ENCODE data around the gene NCCRP1. TPM values are rescaled to one million over a fixed set of nuclear protein-coding genes. Genes with fewer than 3 reads are reported as not detected.

NCCRP1 gene
- total RNA-seq, 1 donor from 2014 or later, result not detected

DNA sequence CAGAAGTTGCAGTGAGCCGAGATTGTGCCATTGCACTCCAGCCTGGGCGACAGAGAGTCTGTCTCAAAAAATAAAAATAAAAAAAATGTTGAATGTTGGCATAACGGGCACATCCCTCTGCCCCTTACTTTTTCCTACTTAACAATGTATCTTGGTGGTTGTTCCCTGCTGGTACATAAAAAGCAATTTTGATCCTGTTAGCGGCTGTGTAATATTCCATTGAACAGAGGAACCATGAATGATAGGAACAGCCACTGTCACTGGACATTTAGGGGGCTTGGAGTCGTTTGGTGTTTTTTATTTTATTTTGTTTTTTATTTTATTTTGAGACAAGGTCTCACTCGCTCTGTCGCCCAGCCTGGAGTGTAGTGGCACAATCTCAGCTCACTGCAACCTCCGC lies 10.4 kb upstream of the NCCRP1 start:
- Histone ChIP-seq H3K36me3 (no peaks in the 10 kb centered on the region), H3K4me3 (no peak overlapping the region), H3K27ac (replicated peaks) (no peak overlapping the region), H3K27me3 (ENCODE audit: low read depth) (peaks cover 45% of the 10 kb centered on the region), H3K9me3 (replicated peaks) (no peaks in the 10 kb centered on the region), H3K4me1 (peaks cover 5% of the 10 kb centered on the region)
- DNase-seq, result no peak
- intact Hi-C loops (cut with micrococcal nuclease), result loop anchor here (2.0 kb wide), 1 partner anchor 64 kb away; no protein-coding TSS in a partner anchor
- TF ChIP-seq, protein P1, sequence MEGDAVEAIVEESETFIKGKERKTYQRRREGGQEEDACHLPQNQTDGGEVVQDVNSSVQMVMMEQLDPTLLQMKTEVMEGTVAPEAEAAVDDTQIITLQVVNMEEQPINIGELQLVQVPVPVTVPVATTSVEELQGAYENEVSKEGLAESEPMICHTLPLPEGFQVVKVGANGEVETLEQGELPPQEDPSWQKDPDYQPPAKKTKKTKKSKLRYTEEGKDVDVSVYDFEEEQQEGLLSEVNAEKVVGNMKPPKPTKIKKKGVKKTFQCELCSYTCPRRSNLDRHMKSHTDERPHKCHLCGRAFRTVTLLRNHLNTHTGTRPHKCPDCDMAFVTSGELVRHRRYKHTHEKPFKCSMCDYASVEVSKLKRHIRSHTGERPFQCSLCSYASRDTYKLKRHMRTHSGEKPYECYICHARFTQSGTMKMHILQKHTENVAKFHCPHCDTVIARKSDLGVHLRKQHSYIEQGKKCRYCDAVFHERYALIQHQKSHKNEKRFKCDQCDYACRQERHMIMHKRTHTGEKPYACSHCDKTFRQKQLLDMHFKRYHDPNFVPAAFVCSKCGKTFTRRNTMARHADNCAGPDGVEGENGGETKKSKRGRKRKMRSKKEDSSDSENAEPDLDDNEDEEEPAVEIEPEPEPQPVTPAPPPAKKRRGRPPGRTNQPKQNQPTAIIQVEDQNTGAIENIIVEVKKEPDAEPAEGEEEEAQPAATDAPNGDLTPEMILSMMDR (IDR thresholded peaks at IDR 0.05; ENCODE audit: borderline replicate concordance), result no peak

- H3K27me3 ChIP-seq (ENCODE audit: low read depth), result peaks cover 57% of the 10 kb centered on the region
- no peaks in the 10 kb centered on the region for H3K9me3 ChIP-seq (replicated peaks)
- no peak for DNase-seq
- no peaks in the 10 kb centered on the region for H3K36me3 ChIP-seq
- no peak overlapping the region for H3K4me3 ChIP-seq
- peaks cover 5% of the 10 kb centered on the region for H3K4me1 ChIP-seq
- intact Hi-C loops (cut with micrococcal nuclease), result loop anchor here (2.0 kb wide), 1 partner anchor 65 kb away; no protein-coding TSS in a partner anchor
- TF ChIP-seq, protein P1 (IDR thresholded peaks at IDR 0.05; ENCODE audit: borderline replicate concordance), result no peak
- no peak overlapping the region for H3K27ac ChIP-seq (replicated peaks)
Measured at GRCh38 chr19:39187552-39187943, 9.2 kb upstream of the NCCRP1 start.

DNA sequence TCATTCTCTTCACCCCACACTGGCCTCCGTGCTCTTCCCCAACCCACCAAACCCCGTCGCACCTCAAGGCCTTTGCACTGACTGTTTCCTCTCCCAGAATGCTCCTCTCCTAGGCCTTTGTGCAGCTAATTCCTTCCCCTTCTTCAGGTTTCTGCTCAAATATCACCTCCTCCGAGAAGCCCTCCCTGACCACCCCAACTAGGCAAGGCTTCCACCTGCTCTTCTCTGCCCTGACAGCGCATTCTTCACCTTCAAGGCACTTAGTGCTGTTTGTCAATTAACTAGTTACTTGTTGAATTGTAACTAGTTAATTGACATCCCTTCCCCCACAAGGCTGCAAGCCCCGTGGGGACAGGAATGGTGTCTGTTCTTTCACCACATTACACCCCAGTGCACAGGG lies 7.8 kb upstream of the NCCRP1 start:
- peaks cover 5% of the 10 kb centered on the region for H3K4me1 ChIP-seq
- H3K36me3 ChIP-seq, result no peaks in the 10 kb centered on the region
- no peaks in the 10 kb centered on the region for H3K9me3 ChIP-seq (replicated peaks)
- H3K4me3 ChIP-seq, result no peak overlapping the region
- no peak for DNase-seq
- no peak overlapping the region for H3K27ac ChIP-seq (replicated peaks)
- TF ChIP-seq, protein P1 (IDR thresholded peaks at IDR 0.05; ENCODE audit: borderline replicate concordance), result no peak
- H3K27me3 ChIP-seq (ENCODE audit: low read depth), result peaks cover 68% of the 10 kb centered on the region
- intact Hi-C loops (cut with micrococcal nuclease), result no loop called here

DNA sequence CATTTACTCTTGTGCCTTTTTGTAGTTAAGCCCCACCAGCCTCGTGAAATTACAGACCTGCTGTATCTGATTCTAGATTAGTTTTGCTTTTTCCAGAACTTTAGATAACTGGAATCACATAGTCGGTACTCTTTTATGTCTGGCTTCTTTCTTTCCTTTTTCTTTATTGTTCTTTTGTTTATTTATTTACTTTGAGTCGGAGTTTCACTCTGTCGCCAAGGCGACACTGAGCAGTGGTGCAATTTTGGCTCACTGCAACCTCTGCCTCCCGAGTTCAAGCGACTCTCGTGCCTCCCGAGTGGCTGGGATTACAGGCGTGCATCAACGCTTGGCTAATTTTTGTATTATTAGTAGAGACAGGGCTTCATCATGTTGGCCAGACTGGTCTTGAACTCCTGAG lies 6.0 kb upstream of the NCCRP1 start:
- H3K36me3 ChIP-seq, result no peaks in the 10 kb centered on the region
- H3K27ac ChIP-seq (replicated peaks), result no peak overlapping the region
- no peak for DNase-seq
- no peak overlapping the region for H3K4me3 ChIP-seq
- H3K9me3 ChIP-seq (replicated peaks), result no peaks in the 10 kb centered on the region
- peaks cover 86% of the 10 kb centered on the region for H3K27me3 ChIP-seq (ENCODE audit: low read depth)
- intact Hi-C loops (cut with micrococcal nuclease), result no loop called here
- H3K4me1 ChIP-seq, result peaks cover 5% of the 10 kb centered on the region
- TF ChIP-seq, protein P1 (IDR thresholded peaks at IDR 0.05; ENCODE audit: borderline replicate concordance), result no peak

DNA sequence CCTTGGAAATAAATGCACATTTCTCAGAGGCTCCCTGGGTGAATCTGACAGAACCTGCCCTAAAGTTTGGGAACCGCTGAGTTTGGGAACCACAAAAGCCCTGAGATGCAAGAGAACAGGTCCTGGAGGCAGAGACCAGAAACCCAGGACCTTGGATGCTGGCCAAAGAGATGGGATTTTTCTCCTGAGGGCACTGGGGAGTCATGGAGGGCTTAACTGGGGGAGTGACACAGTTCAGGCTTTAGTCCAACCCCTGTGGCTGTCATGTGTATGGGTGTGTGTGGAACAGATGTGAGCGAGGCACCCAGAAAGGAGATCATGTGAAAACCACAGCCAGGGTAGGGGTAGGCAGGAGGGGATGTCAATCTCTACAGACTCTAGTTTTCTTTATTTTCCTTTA lies 3.9 kb upstream of the NCCRP1 start:
- H3K27me3 ChIP-seq (ENCODE audit: low read depth), result peaks cover 97% of the 10 kb centered on the region
- peaks cover 5% of the 10 kb centered on the region for H3K4me1 ChIP-seq
- intact Hi-C loops (cut with micrococcal nuclease), result no loop called here
- no peaks in the 10 kb centered on the region for H3K9me3 ChIP-seq (replicated peaks)
- no peak overlapping the region for H3K4me3 ChIP-seq
- no peak overlapping the region for H3K27ac ChIP-seq (replicated peaks)
- no peaks in the 10 kb centered on the region for H3K36me3 ChIP-seq
- no peak for DNase-seq
- TF ChIP-seq, protein P1 (IDR thresholded peaks at IDR 0.05; ENCODE audit: borderline replicate concordance), result no peak

All from left ventricle myocardium inferior (tissue), 1 donor.